ENCODE results near the gene SUN1.

GRCh38 chr7:798921-799470 lies 33.3 kb upstream of the SUN1 start:
- no peak for TF ChIP-seq MAX (IDR thresholded peaks at IDR 0.05)
- no peak for TF ChIP-seq CTCF (IDR thresholded peaks at IDR 0.05; ENCODE audit: low read depth, low read length, missing input control)
- no peak for TF ChIP-seq YY1 (IDR thresholded peaks at IDR 0.05)
